Measurements from ENCODE around the gene CALCA. TPM values are rescaled to one million over a fixed set of nuclear protein-coding genes. Genes with fewer than 3 reads are reported as not detected.
"Not testable (repeated sequence)": the region's sequence is repeated elsewhere in the genome, so short reads cannot be mapped to it uniquely, and the experiment has no call there.

Gene CALCA
- total and polyA plus RNA-seq, 8 donors, result 0.41 to 3.1 (median 2.3) TPM

- ATAC-seq (no peak), DNase-seq (no peak)
- intact Hi-C loops (cut with DNase I), result no loop called here
- no peak overlapping the region for H3K27ac ChIP-seq
- H3K4me1 ChIP-seq, result no peaks in the 10 kb centered on the region
- no peak overlapping the region for H3K4me3 ChIP-seq
- peaks cover 7 to 22% of the 10 kb centered on the region in 2 donors for H3K27me3 ChIP-seq
- TF ChIP-seq, protein P1, sequence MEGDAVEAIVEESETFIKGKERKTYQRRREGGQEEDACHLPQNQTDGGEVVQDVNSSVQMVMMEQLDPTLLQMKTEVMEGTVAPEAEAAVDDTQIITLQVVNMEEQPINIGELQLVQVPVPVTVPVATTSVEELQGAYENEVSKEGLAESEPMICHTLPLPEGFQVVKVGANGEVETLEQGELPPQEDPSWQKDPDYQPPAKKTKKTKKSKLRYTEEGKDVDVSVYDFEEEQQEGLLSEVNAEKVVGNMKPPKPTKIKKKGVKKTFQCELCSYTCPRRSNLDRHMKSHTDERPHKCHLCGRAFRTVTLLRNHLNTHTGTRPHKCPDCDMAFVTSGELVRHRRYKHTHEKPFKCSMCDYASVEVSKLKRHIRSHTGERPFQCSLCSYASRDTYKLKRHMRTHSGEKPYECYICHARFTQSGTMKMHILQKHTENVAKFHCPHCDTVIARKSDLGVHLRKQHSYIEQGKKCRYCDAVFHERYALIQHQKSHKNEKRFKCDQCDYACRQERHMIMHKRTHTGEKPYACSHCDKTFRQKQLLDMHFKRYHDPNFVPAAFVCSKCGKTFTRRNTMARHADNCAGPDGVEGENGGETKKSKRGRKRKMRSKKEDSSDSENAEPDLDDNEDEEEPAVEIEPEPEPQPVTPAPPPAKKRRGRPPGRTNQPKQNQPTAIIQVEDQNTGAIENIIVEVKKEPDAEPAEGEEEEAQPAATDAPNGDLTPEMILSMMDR (IDR thresholded peaks at IDR 0.05), result no peak
- no peaks in the 10 kb centered on the region for H3K36me3 ChIP-seq
- H3K9me3 ChIP-seq, result no peaks in the 10 kb centered on the region
Measured at GRCh38 chr11:15006139-15006759, 34.1 kb upstream of the CALCA start.

GRCh38 chr11:14988133-14988532 is 16.0 kb upstream of the CALCA start:
- DNase-seq; H3K9me3 ChIP-seq; ATAC-seq; H3K36me3 ChIP-seq; H3K27ac ChIP-seq; intact Hi-C loops (cut with DNase I); H3K27me3 ChIP-seq; H3K4me3 ChIP-seq; H3K4me1 ChIP-seq: not testable (repeated sequence)

DNA sequence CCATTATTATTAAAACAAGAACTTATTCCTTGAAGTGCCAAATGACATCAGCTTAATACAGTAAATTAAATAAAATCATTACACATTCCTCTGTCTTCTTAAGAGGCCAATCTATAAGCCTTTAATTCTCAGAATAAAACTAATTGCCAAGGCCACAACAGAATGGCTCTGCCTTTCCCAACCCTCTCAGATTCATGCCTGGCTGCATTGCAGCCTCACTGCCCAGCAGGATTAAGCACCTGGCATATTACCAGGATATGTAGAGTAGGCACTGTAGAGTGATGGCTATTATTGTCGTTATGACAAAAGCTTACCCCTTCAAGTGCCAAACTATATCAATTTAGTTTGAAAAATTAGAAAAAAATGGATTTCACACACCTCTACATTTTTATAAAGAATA is 9.4 kb upstream of the CALCA start:
- no peaks in the 10 kb centered on the region for H3K36me3 ChIP-seq
- no peak overlapping the region for H3K27ac ChIP-seq
- TF ChIP-seq, protein P1 (IDR thresholded peaks at IDR 0.05), result no peak
- no peak overlapping the region for H3K4me3 ChIP-seq
- peaks cover 2 to 8% of the 10 kb centered on the region in 2 donors for H3K27me3 ChIP-seq
- DNase-seq (no peak), ATAC-seq (no peak)
- no peaks in the 10 kb centered on the region for H3K9me3 ChIP-seq
- intact Hi-C loops (cut with DNase I), result no loop called here
- H3K4me1 ChIP-seq, result no peaks in the 10 kb centered on the region

DNA sequence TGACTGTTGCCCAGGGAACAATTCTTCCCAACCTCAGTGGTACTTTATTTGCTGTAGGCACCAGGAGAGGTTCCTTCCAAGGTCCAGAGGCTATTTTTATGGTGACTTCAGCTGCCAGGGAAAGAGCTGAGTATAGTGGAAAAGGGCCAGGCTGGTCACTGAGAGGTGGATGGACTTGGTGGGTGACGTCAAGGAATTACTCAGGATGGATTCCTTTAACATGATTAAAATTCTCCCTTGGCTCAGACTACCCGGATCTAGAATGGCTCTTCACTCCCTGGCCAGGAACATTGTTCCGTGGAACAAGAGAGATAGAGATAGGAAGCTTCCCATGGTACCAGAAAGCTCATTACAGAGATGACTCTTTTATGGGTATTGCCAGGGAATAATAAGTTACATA is 8.7 kb upstream of the CALCA start:
- ATAC-seq (no peak), DNase-seq (no peak)
- Histone ChIP-seq H3K4me3 (no peak overlapping the region), H3K36me3 (no peaks in the 10 kb centered on the region), H3K27me3 (peaks cover 9 to 15% of the 10 kb centered on the region in 2 donors), H3K27ac (no peak overlapping the region), H3K9me3 (no peaks in the 10 kb centered on the region), H3K4me1 (no peaks in the 10 kb centered on the region)
- TF ChIP-seq, protein P1 (IDR thresholded peaks at IDR 0.05), result no peak
- intact Hi-C loops (cut with DNase I), result no loop called here

- no peak overlapping the region for H3K4me3 ChIP-seq
- ATAC-seq (no peak), DNase-seq (no peak)
- H3K4me1 ChIP-seq, result peaks cover 13 to 19% of the 10 kb centered on the region in 2 donors
- H3K36me3 ChIP-seq, result no peaks in the 10 kb centered on the region
- intact Hi-C loops (cut with DNase I), result no loop called here
- TF ChIP-seq, protein P1 (IDR thresholded peaks at IDR 0.05), result no peak
- H3K27ac ChIP-seq, result no peak overlapping the region
- peaks cover 44 to 50% of the 10 kb centered on the region in 2 donors for H3K27me3 ChIP-seq
- no peaks in the 10 kb centered on the region for H3K9me3 ChIP-seq
Measured at GRCh38 chr11:14977101-14977880, 5.1 kb upstream of the CALCA start.

All from left lung (tissue), 10 donors.